DOHH2 (cell line): ENCODE results near the gene COLEC11.

ENCODE experiments used
- H3F3A ChIP-seq: fragments of 200-600 bp; sonication (generic), shearing (Covaris generic); 2 replicates; pipeline ENCODE4 v1.6.0; 2016; ENCODE audit warnings: antibody characterized with exemption, mild to moderate bottlenecking; ENCODE audit not compliant: control insufficient read depth, insufficient read depth
- H3K27ac ChIP-seq: fragments of 200-600 bp; sonication (generic); 2 replicates; pipeline ENCODE4 v1.5.1; 2014; ENCODE audit warnings: low read depth, mild to moderate bottlenecking, low read length, moderate library complexity
- H3K27me3 ChIP-seq: fragments of 200-600 bp; sonication (generic); 2 replicates; pipeline ENCODE4 v1.6.1; 2014; ENCODE audit warnings: mild to moderate bottlenecking, low read length, mixed read lengths; ENCODE audit not compliant: control insufficient read depth
- H3K36me3 ChIP-seq: fragments of 200-600 bp; sonication (generic); 2 replicates; pipeline ENCODE4 v1.6.1; 2014; ENCODE audit warnings: mild to moderate bottlenecking, low read length, moderate library complexity, mixed read lengths; ENCODE audit not compliant: control insufficient read depth
- H3K4me1 ChIP-seq: fragments of 200-600 bp; sonication (generic); 2 replicates; pipeline ENCODE4 v1.6.1; 2014; ENCODE audit warnings: mild to moderate bottlenecking, low read length, mixed read lengths; ENCODE audit not compliant: control insufficient read depth
- H3K4me2 ChIP-seq: fragments of 200-600 bp; sonication (generic); 2 replicates; pipeline ENCODE4 v1.6.0; 2014; ENCODE audit warnings: mild to moderate bottlenecking, low read length, moderate library complexity
- H3K4me3 ChIP-seq: fragments of 200-600 bp; sonication (generic); 2 replicates; pipeline ENCODE4 v1.5.1; 2014; ENCODE audit warnings: mild to moderate bottlenecking, low read length, mixed read lengths
- H3K79me2 ChIP-seq: fragments of 200-600 bp; sonication (generic); 2 replicates; pipeline ENCODE4 v1.6.1; 2014; ENCODE audit warnings: mild to moderate bottlenecking, low read length, mixed read lengths; ENCODE audit not compliant: control insufficient read depth
- H3K9me2 ChIP-seq: fragments of 200-600 bp; sonication (generic); replicated peaks from 2 replicates; pipeline ENCODE4 v1.6.1; 2014; ENCODE audit warnings: mild to moderate bottlenecking, low read length, mixed read lengths; ENCODE audit not compliant: control insufficient read depth
- H3K9me3 ChIP-seq: fragments of 200-600 bp; sonication (generic); 2 replicates; pipeline ENCODE4 v1.6.1; 2014; ENCODE audit warnings: antibody characterized with exemption, low read length, mixed read lengths; ENCODE audit not compliant: control insufficient read depth, insufficient read depth
- H4K20me1 ChIP-seq: fragments of 200-600 bp; sonication (generic); 2 replicates; pipeline ENCODE4 v1.6.0; 2014; ENCODE audit warnings: low read depth, mild to moderate bottlenecking, antibody characterized with exemption, low read length, moderate library complexity; ENCODE audit not compliant: control insufficient read depth, insufficient read depth
- CTCF ChIP-seq: fragments of 200-600 bp; sonication (generic); IDR thresholded peaks from one replicate; pipeline ENCODE4 v1.5.1; 2014; ENCODE audit warnings: antibody characterized with exemption, mild to moderate bottlenecking, low read depth, low read length; ENCODE audit not compliant: poor library complexity, severe bottlenecking
- EZH2phosphoT487 ChIP-seq: fragments of 200-600 bp; sonication (generic); IDR thresholded peaks from 2 replicates; pipeline ENCODE4 v1.6.1; 2017; ENCODE audit warnings: borderline replicate concordance, mild to moderate bottlenecking, antibody characterized with exemption, low read length, moderate library complexity, mixed read lengths

The COLEC11 gene

DNA sequence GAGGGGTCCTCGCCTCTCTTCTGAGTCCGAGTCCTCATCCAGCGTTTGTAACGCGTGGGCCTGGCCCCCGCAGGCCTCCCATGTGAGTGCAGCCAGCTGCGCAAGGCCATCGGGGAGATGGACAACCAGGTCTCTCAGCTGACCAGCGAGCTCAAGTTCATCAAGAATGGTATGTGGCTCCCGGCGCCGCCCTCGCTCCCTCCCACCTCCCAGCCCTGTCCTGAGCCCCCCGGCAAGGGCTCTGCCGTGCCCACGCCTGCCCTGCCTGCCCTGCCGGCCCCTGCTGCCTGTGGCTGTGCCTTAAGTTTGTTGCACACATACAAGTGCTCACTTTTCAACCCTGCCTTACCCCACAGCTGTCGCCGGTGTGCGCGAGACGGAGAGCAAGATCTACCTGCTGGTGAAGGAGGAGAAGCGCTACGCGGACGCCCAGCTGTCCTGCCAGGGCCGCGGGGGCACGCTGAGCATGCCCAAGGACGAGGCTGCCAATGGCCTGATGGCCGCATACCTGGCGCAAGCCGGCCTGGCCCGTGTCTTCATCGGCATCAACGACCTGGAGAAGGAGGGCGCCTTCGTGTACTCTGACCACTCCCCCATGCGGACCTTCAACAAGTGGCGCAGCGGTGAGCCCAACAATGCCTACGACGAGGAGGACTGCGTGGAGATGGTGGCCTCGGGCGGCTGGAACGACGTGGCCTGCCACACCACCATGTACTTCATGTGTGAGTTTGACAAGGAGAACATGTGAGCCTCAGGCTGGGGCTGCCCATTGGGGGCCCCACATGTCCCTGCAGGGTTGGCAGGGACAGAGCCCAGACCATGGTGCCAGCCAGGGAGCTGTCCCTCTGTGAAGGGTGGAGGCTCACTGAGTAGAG is 48.7 kb downstream of the COLEC11 start:
- Histone ChIP-seq H3K9me3 (no peaks in the 10 kb centered on the region), H3K4me3 (no peak overlapping the region), H3K27ac (no peak overlapping the region), H3K27me3 (no peaks in the 10 kb centered on the region), H3K4me2 (no peak overlapping the region), H3K4me1 (peaks cover 11% of the 10 kb centered on the region), H3K79me2 (no peaks in the 10 kb centered on the region), H3F3A (no peaks in the 10 kb centered on the region), H3K36me3 (no peaks in the 10 kb centered on the region), H3K9me2 (no peaks in the 10 kb centered on the region), H4K20me1 (no peaks in the 10 kb centered on the region)
- TF ChIP-seq CTCF, result no peak
- TF ChIP-seq EZH2phosphoT487, result no peak

GRCh38 chr2:3644246-3644525 is 49.3 kb downstream of the COLEC11 start:
- Histone ChIP-seq H3K36me3 (no peaks in the 10 kb centered on the region), H3K27ac (no peak overlapping the region), H3F3A (no peaks in the 10 kb centered on the region), H3K4me2 (no peak overlapping the region), H3K4me1 (peaks cover 9% of the 10 kb centered on the region), H3K9me3 (no peaks in the 10 kb centered on the region), H3K4me3 (no peak overlapping the region), H4K20me1 (no peaks in the 10 kb centered on the region), H3K79me2 (no peaks in the 10 kb centered on the region), H3K9me2 (no peaks in the 10 kb centered on the region), H3K27me3 (no peaks in the 10 kb centered on the region)
- TF ChIP-seq CTCF (no peak), EZH2phosphoT487 (no peak)

DNA sequence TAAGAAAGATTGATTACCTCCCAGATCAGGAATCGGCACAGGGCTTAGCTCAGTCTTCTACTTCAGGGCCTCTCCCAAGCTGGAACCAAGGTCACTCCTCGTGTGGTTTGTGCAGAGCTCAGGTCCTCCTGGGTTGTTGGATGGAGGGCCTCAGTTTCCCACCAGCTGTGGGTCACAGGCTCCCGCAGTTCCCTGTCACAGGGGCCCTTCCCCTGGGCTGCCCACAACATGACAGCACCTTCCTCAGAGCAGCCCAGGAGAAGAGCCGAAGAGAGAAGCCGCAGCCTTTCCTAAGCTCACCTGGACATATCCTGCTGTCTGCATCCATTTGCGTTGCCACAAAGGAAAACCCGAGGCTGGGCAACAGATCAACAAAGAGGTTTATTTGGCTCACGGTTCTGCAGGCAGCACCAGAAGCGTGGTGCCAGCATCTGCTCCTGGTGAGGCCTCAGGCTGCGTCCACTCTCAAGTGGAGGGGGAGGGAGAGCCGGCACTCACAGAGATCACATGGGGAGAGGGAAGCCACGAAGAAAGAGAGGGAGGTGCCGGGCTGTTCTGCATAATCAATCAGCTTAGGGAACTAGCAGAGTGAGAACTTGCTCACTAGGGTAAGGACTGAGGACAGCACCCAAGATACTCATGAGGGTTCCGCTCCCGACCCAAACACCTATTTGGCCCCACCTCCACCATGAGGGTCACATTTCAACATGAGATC is 50.1 kb downstream of the COLEC11 start:
- no peak overlapping the region for H3K4me3 ChIP-seq
- H3K9me3 ChIP-seq, result no peaks in the 10 kb centered on the region
- no peaks in the 10 kb centered on the region for H3K9me2 ChIP-seq
- no peaks in the 10 kb centered on the region for H3K36me3 ChIP-seq
- no peaks in the 10 kb centered on the region for H3F3A ChIP-seq
- TF ChIP-seq EZH2phosphoT487, result no peak
- TF ChIP-seq CTCF, result no peak
- no peak overlapping the region for H3K4me2 ChIP-seq
- no peaks in the 10 kb centered on the region for H3K79me2 ChIP-seq
- no peaks in the 10 kb centered on the region for H4K20me1 ChIP-seq
- peaks cover 9% of the 10 kb centered on the region for H3K4me1 ChIP-seq
- no peak overlapping the region for H3K27ac ChIP-seq
- no peaks in the 10 kb centered on the region for H3K27me3 ChIP-seq
